Renal cortical epithelial cell (primary cell): ENCODE results near the gene PSG4. TPM values are rescaled to one million over a fixed set of nuclear protein-coding genes. Genes with fewer than 3 reads are reported as not detected.
"Not testable (repeated sequence)": the region's sequence is repeated elsewhere in the genome, so short reads cannot be mapped to it uniquely, and the experiment has no call there.

ENCODE experiments used
- DNase-seq: peaks from one replicate; pipeline ENCODE4 v3.0.0-alpha.2; 2011; ENCODE audit warnings: low read depth
- total RNA-seq: library from RNA; depleted of rRNA; stranded (reverse); fragments of >200 nt; gene quantifications from 2 replicates; pipeline ENCODE4 v1.2.3, GENCODE V29; 2014

Gene PSG4
- total RNA-seq, 1 donor from 2014 or later: 3.6 TPM

DNA sequence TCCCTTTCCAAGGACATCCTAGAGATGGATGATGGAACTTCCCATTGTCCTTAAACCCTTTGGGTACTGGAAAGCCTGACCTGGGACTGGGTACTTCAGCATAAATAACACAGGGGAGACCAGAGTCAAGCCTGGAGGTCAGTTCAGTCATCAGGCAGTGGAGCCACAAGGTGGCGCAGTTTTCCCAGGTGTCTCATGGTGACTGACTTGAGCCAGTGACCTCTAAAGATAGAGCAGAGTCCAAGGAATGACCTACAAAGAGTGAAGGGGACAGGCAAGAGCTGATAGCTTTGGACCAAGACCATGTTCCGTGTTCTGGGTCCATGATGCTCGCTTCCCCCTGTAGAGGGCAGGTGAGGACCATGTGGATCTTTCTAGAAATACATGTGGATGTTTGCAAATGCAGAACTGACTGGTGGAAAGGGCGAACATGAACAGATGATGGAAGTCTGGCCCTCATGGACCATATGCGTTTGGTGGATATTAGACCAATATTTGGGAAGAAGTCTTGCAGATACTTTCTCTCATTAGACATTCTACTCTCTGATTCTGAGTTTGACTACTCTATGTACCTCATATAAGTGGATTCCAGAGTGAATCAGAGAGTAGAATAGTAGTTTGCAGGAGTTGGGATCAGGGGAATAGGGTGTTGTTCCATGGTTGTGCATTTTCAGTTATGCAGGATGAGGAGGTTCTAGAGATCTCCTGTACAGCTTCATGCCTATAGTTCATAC lies 6.6 kb downstream of the PSG4 start:
- peak; percentile 6 for DNase-seq

DNA sequence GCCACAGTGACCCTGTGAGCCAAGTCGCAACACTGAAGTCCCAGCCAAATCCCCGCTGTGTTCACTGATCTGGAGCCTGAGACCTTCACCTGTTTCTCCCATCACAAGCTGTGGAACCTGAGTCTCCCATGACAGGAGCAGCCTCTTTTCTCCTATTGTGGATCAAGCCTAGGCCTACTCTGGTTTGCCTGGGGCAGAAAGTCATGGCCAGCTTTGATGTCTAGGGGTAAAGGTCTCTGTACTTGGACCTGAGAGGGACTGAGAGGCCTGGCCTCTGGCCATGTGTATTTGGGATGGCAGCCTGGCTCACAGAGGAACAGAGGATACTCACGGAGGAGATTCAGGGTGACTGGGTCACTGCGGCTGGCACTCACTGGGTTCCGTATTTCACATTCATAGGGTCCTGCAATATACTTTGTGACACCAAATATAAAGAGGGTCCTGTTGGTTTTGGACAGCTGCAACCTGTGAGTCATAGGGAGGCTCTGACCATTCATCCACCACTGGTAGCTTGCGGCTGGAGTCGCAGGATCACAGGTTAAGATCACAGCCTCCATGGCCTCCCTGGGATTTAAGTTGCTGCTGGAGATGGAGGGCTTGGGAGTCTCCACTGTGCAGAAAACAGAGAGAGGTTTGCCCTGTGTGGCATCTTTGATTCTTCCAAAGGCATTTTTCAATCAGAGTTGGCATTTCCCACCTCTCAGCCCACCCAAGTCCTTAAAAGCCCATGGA lies 7.6 kb downstream of the PSG4 start:
- not testable (repeated sequence) for DNase-seq

DNA sequence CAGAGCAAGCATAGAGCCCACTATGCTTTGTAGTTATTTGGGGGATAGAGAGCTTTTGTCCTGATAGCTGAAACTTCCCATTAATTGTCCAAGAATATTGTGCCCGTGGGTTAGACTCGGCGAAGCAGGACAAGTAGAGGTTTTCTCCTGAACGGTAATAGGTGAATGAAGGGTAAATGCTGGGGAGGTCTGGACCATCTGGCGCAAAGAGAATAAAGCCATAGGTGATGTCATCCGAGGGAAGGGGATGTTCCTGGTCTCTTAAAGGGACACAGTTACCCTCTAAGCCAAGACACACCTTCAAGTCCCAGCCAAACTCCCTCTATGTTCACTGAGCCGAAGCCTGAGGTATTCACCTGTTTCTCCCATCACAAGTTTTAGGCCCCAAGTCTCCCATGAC lies 11.0 kb downstream of the PSG4 start:
- not testable (repeated sequence) for DNase-seq

DNA sequence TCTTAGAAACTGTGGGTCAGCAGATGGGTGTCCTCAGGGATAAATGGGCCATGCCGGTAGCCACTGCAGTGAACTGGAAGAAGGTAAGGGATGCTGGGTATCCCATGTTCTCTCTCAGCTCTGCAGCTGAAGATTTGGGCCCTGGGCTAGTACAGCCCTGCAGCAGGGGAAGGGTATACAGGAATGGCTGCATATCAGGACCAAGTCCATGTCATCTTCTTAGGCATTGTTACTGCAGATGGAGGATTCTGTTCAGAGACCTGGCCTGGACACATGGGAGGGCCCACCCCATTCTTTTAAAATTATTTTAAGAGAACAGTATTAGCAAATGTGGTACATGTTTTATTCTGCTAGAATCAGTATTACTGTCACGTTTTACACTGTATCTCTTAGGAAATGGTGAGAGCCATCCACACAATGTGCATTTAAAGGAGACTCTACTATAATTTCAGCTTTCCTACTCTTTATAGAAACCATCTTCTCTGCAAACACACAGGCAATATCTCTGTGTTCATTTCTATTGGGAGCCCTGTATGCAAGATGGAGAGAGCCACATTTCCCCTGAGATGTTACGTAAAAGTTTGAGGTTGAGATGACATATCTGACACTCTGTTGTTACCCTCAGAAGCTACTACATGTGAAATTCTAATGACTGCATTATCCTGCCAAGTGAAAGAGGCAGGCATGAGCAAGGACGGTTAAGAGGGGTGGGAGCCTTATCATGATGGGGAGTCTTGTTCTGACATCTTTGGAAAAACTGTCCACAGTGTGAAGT lies 12.9 kb downstream of the PSG4 start:
- DNase-seq: not testable (repeated sequence)

DNA sequence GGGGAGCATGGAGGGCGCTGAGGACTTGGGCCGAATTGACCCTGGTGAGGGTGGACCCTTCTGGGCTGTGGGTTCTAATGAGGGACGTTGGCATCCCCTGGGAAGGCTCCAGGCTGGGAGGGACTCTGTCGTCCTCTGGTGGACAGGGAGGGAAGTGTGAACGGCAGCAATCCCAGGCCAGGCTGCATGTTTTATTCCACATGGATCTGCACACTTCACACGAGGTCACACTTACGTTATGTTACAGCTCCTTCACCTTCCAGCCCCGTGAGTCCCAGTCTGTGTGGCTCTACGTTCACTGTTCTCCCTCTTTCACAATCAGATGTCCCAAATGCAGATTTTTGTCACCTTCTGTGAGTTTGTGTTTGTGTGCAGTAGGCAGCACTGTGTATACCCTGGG lies 17.3 kb downstream of the PSG4 start:
- DNase-seq: not testable (repeated sequence)

DNA sequence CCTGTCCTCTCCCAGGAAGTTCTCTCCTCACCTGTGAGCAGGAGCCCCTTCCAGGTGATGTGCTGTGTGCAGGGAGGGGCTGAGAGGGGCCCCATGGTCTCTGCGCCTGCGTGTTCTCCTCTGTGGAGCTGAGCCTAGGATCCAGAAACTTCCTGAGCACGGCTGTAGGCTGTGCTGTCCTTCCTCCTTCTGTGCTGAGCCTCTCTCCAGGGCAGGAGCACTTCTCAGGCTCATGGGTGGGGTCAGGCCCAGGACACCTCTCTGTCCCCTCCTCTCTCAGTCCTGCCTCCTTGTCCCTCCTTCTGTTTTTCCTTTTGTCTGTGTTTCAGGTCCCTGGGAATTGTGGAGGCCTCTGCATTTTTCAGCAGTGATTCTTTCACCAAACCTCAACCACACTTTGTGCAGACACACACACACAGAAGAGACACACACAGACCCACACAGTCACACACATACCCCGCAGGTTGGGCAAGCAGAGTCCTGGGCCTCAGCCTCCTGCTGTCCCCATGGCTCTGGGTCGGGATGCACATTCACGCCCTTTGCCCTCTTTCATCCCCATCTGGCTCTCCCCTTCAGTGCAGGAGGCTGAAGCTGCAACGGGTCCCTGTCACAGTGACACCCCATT lies 19.0 kb downstream of the PSG4 start, which contains the start of gene PSG5:
Gene PSG5 (minus strand): TSS at position 226 of the 625 bp plus-strand sequence. CDS start 131 bp downstream, at position 95.
- not testable (repeated sequence) for DNase-seq

DNA sequence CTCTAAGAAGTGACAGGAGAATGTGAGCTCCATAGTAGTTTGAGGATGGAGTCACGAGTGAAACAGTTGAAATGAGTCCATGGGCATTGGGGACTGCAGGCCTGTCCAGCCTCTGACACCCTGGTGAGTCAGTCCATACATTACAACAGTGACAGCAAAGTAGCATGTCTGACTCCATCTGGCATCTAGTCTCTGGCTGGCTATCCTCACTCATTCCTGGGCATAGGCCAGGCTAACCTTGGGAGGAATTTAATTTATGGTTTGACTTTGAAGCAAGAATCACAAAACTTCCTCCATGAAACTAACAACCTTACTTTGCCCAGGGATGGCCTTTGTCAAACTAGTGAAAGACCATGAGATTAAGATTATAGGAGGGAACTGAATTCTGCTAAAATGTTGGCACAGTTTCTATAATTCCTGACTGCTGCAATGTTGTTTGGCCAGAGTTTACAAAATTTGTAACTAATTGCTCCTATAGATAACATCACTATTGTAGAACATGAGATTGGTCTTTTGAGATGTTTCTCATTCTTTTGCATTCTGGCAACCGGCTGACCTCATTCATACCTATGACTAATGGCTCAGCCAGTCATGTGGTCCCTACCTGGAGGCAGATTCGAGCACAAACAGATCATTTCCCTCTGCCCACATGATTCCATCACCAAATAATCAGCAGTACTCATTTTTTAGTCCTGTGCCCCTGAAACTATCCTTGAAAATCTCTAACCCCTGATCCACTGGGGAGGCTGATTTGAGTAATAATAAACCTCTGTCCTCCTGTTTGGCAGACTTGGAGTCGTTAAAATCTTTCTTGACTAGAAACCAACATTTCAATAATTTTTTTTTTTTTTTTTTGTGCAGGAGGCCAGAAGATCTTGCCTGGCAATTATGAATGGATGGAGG lies 23.3 kb downstream of the PSG4 start:
- DNase-seq: peak; percentile 80

DNA sequence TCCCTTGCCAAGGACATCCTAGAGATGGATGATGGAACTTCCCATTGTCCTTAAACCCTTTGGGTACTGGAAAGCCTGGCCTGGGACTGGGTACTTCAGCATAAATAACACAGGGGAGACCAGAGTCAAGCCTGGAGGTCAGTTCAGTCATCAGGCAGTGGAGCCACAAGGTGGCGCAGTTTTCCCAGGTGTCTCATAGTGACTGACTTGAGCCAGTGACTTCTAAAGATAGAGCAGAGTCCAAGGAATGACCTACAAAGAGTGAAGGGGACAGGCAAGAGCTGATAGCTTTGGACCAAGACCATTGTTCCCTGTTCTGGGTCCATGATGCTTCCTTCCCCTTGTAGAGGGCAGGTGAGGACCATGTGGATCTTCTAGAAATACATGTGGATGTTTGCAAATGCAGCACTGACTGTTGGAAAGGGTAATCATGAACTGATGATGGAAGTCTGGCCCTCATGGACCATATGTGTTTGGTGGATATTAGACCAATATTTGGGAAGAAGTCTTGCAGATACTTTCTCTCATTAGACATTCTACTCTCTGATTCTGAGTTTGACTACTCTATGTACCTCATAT lies 25.8 kb downstream of the PSG4 start:
- DNase-seq: not testable (repeated sequence)

DNA sequence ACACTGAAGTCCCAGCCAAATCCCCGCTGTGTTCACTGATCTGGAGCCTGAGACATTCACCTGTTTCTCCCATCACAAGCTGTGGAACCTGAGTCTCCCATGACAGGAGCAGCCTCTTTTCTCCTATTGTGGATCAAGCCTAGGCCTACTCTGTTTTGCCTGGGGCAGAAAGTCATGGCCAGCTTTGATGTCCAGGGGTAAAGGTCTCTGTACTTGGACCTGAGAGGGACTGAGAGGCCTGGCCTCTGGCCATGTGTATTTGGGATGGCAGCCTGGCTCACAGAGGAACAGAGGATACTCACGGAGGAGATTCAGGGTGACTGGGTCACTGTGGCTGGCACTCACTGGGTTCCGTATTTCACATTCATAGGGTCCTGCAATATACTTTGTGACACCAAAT lies 26.9 kb downstream of the PSG4 start:
- DNase-seq: not testable (repeated sequence)

DNA sequence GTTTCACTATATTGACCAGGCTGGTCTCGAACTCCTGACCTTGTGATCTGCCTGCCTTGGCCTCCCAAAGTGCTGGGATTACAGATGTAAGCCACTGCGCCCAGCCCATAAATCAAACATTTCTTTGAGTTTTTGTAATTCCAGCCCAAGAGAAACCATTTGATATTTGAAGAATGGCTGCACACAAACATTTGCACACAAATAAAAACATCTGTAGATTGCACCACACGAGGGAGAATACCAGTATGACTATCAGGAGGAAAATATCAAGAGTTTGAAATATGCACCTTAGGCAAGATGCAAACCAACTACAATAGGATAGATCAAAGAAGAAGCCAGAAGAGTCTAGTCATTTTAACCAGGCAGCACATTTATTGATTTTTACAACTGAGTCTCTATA lies 39.5 kb downstream of the PSG4 start:
- not testable (repeated sequence) for DNase-seq

DNA sequence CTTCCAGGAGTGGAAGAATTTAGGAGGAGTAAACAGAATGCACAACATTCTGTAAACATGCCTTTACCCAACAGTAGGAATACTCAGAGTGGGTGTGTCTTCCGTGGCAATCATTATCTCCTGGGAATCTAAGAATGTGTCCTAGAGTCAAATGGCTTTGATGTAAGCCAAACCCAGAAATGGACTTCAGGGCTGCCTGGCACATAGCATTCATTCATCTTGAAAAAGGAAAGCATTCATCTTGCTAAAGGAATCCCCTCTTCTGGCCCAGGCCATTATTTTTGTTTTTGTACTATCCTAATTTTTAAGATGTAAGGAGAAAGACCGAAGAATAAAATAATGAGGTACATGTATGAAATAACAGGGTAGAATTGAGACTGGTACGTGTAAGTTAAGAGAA lies 42.3 kb downstream of the PSG4 start:
- DNase-seq: not testable (repeated sequence)

DNA sequence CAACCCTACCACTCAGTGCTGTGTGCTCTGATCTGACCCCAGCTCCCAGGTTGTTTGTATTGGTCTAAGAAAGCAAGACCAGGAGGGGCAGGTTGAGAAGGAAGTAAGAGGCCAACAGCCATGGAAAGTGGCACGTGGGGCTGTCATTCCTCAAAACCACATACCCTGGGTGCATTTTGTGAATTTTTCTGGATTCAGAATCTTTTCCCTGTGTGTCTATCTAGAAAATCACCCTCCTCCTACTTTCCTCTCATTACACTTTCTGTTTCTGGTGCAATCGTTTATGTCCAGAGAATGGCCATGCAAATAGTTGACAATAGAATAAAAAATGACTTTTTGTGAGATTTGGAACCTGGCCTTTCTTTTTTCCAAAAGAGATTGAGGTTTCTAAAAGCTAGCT lies 43.2 kb downstream of the PSG4 start:
- DNase-seq: not testable (repeated sequence)

DNA sequence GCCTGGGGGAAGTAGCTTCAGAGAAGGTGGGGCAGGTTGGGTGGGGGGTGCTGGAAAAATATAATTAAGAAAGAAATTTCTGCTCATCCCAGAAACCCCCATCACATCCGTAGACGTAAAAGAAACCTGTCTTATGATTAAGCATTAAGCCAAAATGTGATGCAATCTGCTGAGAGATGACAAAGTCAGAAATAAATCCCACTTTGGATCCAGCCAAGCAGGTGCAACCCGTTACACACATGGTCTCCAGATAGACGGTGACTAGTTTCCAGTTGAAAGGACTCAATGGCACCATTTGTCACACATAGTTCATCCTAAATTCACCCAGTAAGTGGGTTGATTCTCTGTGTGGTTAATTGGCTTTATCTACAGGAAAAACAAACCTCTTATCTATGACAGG lies 53.2 kb downstream of the PSG4 start:
- DNase-seq: no peak

DNA sequence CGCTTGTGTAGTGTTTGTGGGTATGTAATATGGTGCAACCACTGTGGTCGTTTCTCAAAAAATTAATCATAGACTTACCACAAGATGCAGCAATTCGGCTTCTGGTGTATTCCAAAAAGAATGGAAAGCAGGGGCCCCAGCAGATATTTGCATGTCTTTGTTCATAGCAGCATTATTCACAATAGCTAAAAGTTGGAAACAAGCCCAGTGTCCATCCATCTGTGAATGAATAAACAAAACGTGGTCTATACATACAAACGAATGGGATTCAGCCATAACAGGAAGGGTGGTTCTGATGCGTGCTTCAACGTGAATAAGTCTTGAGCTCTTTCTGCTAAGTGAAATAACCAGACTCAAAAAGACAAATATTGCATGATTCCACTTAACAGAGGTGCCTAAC lies 55.6 kb downstream of the PSG4 start:
- DNase-seq: peak; percentile 53

DNA sequence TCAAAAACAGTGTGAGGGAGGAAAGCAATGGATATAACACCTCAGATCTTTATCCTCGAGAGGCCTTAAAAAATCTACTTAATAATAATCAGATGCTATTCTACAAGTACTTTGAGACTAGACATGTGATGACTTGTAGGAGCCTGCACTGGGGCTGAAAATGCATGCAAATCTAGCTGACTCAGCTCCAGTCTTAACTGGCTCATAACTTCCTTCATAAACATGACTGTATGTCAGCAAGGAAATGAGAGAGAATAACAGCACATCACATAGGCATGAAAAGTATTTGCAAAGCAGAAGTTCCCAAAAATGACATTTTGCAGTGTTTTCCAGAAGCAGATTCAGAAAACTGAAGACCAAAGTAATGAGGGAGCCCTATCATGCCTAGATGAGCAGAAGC lies 57.2 kb downstream of the PSG4 start:
- peak; percentile 42 for DNase-seq

Other genes starting within 250 kb of the PSG4 start
- not detected in 2 replicates for gene PSG11, start 179.2 kb downstream of the PSG4 start, total RNA-seq
- not detected in 2 replicates for gene PSG2, start 122.9 kb downstream of the PSG4 start, total RNA-seq
- 8.4 and 16.1 TPM in 2 replicates for gene PSG5, start 19.1 kb downstream of the PSG4 start, total RNA-seq
- 1.1 and 2.1 TPM in 2 replicates for gene PSG9, start 63.9 kb upstream of the PSG4 start, total RNA-seq
- 1.7 and 2.5 TPM in 2 replicates for gene CD177, start 148.0 kb upstream of the PSG4 start, total RNA-seq
- gene TEX101, start 209.3 kb upstream of the PSG4 start, total RNA-seq: not detected in 2 replicates